NB4 (cell line): ENCODE measurements around the gene VAV3.

Experiments
- MYC ChIP-seq: IDR thresholded peaks from 2 replicates; pipeline ENCODE4 v1.6.1; 2011; ENCODE audit warnings: low read depth, low read length
- TF ChIP-seq, protein P1 (sequence below): IDR thresholded peaks from one replicate; pipeline ENCODE4 v1.5.1; 2012; ENCODE audit warnings: low read depth, low read length

DNA sequence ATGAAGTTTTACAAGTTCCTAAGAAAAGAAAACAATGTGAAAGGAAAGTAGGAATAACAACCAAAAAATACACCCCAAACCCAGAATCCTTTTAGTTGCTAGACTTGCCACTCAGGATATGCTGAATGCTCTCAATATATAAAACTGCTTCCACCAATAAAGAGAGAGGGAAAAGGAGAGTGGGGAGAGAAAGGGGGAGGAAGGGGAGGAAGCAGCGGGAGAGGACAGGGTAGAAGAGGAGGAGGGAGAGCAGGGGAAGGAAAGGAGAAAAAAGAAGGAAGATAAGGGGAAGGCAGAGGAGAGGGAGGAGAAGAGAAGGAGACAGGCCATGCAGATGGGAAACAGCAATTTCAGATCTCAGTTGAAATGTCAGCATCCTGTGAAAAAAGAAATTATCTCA lies 198.4 kb downstream of the VAV3 start:
- TF ChIP-seq, protein P1, sequence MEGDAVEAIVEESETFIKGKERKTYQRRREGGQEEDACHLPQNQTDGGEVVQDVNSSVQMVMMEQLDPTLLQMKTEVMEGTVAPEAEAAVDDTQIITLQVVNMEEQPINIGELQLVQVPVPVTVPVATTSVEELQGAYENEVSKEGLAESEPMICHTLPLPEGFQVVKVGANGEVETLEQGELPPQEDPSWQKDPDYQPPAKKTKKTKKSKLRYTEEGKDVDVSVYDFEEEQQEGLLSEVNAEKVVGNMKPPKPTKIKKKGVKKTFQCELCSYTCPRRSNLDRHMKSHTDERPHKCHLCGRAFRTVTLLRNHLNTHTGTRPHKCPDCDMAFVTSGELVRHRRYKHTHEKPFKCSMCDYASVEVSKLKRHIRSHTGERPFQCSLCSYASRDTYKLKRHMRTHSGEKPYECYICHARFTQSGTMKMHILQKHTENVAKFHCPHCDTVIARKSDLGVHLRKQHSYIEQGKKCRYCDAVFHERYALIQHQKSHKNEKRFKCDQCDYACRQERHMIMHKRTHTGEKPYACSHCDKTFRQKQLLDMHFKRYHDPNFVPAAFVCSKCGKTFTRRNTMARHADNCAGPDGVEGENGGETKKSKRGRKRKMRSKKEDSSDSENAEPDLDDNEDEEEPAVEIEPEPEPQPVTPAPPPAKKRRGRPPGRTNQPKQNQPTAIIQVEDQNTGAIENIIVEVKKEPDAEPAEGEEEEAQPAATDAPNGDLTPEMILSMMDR = no peak
- no peak for TF ChIP-seq MYC
